HG03558 (cell line): ENCODE measurements around the gene ECM1.
A peak's percentile ranks its signal among the peaks of the same experiment; 100 is the strongest.

ENCODE experiments used
- ATAC-seq: cut with Tn5 transposase; IDR thresholded peaks from one replicate; pipeline ENCODE4 v1.9.1; 2021; ENCODE audit warnings: moderate number of reproducible peaks; ENCODE audit not compliant: unreplicated experiment; ENCODE audit errors: extremely low read depth

Gene ECM1

GRCh38 chr1:150511985-150512660, 4.2 kb downstream of the ECM1 start:
- ATAC-seq: no peak

- ATAC-seq: no peak
These were observed 4.9 kb downstream of the ECM1 start for GRCh38 chr1:150512846-150513245.

- ATAC-seq: no peak
These were observed 5.5 kb downstream of the ECM1 start for GRCh38 chr1:150513351-150513791.

GRCh38 chr1:150514260-150514659, 6.4 kb downstream of the ECM1 start:
- no peak for ATAC-seq

- no peak for ATAC-seq
These were observed 7.0 kb downstream of the ECM1 start for GRCh38 chr1:150514913-150515327.

GRCh38 chr1:150515328-150516049, 7.6 kb downstream of the ECM1 start, which contains the start of gene FALEC:
Gene FALEC (plus strand): TSS chr1:150515752.
- peak; percentile 86 for ATAC-seq

- no peak for ATAC-seq
These were observed 8.2 kb downstream of the ECM1 start for GRCh38 chr1:150516050-150516591.

GRCh38 chr1:150516616-150517015, 8.7 kb downstream of the ECM1 start:
- no peak for ATAC-seq

- ATAC-seq: no peak
These were observed 13.5 kb downstream of the ECM1 start for GRCh38 chr1:150521196-150521968.

- no peak for ATAC-seq
These were observed 17.4 kb downstream of the ECM1 start for GRCh38 chr1:150525348-150525747.

- ATAC-seq: no peak
These were observed 20.3 kb downstream of the ECM1 start for GRCh38 chr1:150528196-150528595.

GRCh38 chr1:150529017-150529416, 21.1 kb downstream of the ECM1 start:
- ATAC-seq: no peak

- no peak for ATAC-seq
These were observed 22.7 kb downstream of the ECM1 start for GRCh38 chr1:150530491-150531159.

- ATAC-seq: no peak
These were observed 25.0 kb downstream of the ECM1 start for GRCh38 chr1:150532860-150533259.

GRCh38 chr1:150534002-150534401, 26.1 kb downstream of the ECM1 start:
- ATAC-seq: no peak

GRCh38 chr1:150535511-150536287, 27.8 kb downstream of the ECM1 start:
- no peak for ATAC-seq

GRCh38 chr1:150536836-150537731, 29.2 kb downstream of the ECM1 start:
- no peak for ATAC-seq
